GM19023 (cell line): ENCODE results near the gene CACNB3.
"Not testable (repeated sequence)": the region's sequence is repeated elsewhere in the genome, so short reads cannot be mapped to it uniquely, and the experiment has no call there.

Experiments used
- ATAC-seq: cut with Tn5 transposase; IDR thresholded peaks from one replicate; pipeline ENCODE4 v1.9.1; 2021; ENCODE audit warnings: mild to moderate bottlenecking, moderate library complexity; ENCODE audit not compliant: unreplicated experiment

CACNB3 gene

GRCh38 chr12:48852734-48853688 lies 34.7 kb downstream of the CACNB3 start:
- peak; percentile 4 for ATAC-seq

- no peak for ATAC-seq
These were observed 36.2 kb downstream of the CACNB3 start for GRCh38 chr12:48854488-48854887.

DNA sequence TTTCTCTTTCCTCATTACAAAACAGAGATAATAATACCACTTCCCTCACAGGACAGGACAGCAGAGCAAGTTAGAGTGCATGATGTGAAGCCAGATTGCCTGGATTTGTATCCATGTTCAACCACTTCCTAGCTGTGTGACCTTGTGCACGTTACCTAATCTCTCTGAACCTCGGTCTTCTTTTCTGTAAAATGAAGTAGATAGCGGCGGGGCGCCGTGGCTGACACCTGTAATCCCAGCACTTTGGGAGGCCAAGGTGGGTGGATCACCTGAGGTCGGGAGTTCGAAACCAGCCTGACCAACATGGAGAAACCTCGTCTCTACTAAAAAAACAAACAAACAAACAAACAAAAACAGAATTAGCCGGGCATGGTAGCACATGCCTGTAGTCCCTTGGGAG lies 36.6 kb downstream of the CACNB3 start:
- not testable (repeated sequence) for ATAC-seq

- ATAC-seq, result no peak
These were observed 38.1 kb downstream of the CACNB3 start for GRCh38 chr12:48856379-48856778.

DNA sequence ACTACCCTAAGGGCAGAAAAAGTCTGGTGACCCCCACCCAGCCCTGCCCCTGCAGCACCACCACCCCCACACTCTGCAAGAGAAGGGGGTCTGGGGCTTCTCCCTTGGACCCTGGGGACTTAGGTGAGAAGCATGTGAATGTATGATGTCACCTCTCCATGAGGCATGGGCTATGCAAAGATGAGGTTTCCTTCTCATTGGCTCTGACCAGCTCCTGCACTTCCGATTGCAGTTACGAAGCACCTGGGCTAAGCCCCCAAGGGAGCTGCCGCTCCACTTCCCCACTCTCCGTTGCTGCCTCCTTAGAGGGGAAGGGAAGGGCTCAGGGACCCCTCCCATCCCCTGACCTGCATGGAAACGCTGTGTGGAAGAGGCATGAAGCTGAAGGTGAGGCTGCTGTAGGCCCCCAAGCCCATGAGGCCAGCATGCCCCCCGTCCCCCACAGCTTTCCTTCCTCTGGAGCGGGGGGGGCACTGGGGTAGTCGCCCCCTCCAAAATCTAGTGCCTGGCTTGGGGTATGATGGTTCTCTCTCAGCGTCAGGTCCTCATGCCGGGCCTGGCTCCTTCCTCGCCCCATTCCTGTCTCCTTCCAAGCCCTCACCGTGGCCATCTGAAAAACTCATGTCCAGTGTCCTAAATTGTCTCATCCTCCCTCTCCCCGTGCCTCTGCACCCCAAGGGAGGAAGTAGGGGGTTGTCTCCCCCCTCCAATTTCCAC lies 39.1 kb downstream of the CACNB3 start:
- no peak for ATAC-seq

DNA sequence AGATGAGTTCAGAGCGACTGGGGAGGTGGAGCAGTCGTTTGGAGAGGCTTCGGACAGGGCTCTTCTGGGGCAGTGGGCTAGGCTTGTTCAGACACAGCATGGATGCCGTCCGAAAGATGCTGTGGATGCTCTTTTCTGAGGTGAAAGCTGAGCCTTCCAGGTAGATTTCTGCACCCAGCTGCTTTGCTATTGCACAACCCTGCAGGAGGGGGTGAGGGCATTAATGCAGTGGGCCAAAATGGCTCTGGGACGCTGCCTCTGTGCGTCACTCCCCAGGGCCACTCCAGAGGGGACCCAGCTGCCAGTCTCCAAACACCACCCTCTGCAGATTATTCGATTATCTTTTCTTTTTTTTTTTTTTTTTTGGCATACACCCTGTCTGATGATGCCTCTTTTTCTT lies 39.7 kb downstream of the CACNB3 start:
- no peak for ATAC-seq

GRCh38 chr12:48859607-48860006 lies 41.3 kb downstream of the CACNB3 start:
- no peak for ATAC-seq

GRCh38 chr12:48860236-48860635 lies 41.9 kb downstream of the CACNB3 start:
- not testable (repeated sequence) for ATAC-seq

GRCh38 chr12:48861111-48861510 lies 42.8 kb downstream of the CACNB3 start:
- no peak for ATAC-seq

DNA sequence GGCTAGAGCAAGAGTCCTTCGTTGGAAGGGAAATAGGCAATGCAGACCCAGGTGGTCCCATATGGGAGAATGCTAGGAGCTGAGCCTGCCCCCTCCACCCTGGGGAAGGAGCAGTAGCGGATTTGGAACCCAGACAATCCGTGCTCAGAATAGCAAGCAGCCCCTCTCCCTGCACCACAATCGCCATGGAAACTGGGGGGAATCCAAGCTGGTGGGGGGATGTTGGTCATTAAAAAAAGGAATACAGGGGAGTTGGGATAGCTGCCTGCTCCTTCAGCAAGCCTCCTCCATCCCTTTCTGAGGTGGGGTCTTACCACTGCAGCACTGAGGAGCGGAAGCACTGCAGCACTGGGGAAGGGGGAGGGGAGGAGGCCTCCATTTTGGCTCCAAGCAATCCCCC lies 44.5 kb downstream of the CACNB3 start:
- ATAC-seq, result no peak

- ATAC-seq, result no peak
These were observed 45.0 kb downstream of the CACNB3 start for GRCh38 chr12:48863291-48863690.

GRCh38 chr12:48865281-48866051 lies 47.2 kb downstream of the CACNB3 start, which contains the start of gene RND1:
Gene RND1, minus strand, starts transcription at chr12:48865870. Its CDS starts 103 bp downstream, at chr12:48865767.
- peak; percentile 91 for ATAC-seq

DNA sequence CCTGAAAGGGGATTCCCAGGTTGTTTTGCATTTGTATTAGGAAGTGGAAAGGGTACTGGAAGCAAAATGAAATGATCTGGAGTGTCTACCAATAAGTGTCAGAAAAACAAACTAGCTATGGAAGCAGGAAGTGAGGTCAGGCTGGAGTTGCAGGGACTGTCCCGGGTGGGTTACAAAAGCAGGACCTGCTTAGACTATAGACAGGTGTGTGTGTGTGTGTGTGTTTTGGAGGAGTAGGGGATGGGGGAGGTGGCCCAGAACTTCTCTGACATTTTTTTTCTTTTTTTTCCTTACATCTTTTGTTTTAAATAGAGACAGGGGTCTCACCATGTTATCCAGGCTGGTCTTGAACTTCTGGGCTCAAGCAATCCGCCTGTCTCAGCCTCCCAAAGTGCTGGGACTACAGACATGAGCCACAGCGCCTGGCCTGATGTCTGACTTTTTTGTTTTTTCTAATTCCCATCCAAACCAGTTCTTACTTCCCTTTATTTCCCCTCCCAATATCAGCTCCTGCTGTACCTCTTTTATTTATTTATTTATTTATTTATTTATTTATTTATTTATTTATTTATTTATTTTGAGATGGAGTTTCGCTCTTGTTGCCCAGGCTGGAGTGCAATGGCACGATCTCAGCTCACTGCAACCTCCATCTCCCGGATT lies 47.9 kb downstream of the CACNB3 start:
- ATAC-seq, result peak; percentile 28

DNA sequence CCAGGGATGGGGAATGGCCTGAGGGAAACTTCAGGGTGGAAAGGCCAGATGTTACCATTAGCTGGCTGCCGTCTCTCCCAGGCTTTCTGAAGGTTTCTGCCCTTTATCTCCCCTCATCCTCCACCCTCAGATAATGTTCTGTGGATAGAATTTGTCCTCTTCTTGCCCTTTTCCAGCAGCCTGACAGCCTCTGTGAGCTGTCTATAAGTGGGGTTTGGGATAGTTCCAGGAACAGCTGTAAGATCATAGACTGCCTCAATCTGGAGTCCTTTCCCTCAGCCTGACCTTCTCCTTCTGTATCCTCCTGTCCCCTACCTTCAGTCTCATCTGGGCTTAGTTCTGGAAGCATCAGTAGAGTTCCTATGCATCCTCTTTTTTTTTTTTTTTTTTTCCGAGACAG lies 50.2 kb downstream of the CACNB3 start:
- no peak for ATAC-seq

DNA sequence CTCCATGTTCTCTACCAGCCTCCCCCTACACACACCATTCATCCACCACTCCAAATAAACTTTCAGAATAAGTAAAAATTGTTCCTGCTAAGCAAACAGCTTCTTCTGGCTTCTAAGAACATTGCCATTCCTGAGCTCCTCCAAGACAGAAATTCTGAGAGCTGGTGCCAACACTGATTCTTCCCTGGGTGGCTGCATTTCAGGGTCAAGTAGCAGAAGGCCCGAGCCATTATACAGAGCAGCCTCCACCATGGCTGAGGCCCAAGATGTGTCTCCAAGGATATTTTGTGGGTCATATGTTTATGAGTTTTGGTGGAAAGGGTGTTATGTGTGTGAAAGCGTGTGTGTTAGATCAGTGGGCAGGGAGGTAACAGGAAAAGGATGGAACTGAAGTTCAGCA lies 50.9 kb downstream of the CACNB3 start:
- ATAC-seq, result no peak

GRCh38 chr12:48873096-48873495 lies 54.8 kb downstream of the CACNB3 start:
- no peak for ATAC-seq

- not testable (repeated sequence) for ATAC-seq
These were observed 55.2 kb downstream of the CACNB3 start for GRCh38 chr12:48873534-48873933.

- no peak for ATAC-seq
These were observed 57.7 kb downstream of the CACNB3 start for GRCh38 chr12:48875944-48876515.
